SU-DHL-6 (cell line): ENCODE results near the gene TLCD4.

Source experiments
- H2AFZ ChIP-seq: fragments of 200-600 bp; sonication (generic); 2 replicates; pipeline ENCODE4 v1.6.1; 2014; ENCODE audit warnings: low read depth, mild to moderate bottlenecking, moderate library complexity, mixed read lengths, antibody characterized with exemption, low read length; ENCODE audit not compliant: severe bottlenecking
- H3F3A ChIP-seq: fragments of 200-600 bp; shearing (Covaris generic); 2 replicates; pipeline ENCODE4 v1.6.0; 2016; ENCODE audit warnings: antibody characterized with exemption, mild to moderate bottlenecking; ENCODE audit not compliant: insufficient read depth
- H3K27ac ChIP-seq: fragments of 200-600 bp; sonication (generic); 2 replicates; pipeline ENCODE4 v1.5.1; 2016; ENCODE audit warnings: low read depth, mild to moderate bottlenecking, low read length, moderate library complexity, mixed read lengths
- H3K27me3 ChIP-seq: fragments of 200-600 bp; sonication (generic), shearing (Covaris generic); 2 replicates; pipeline ENCODE4 v1.6.0; 2014; ENCODE audit warnings: mild to moderate bottlenecking, low read length
- H3K36me3 ChIP-seq: fragments of 200-600 bp; sonication (generic); 2 replicates; pipeline ENCODE4 v1.6.1; 2014; ENCODE audit warnings: mild to moderate bottlenecking, low read length, mixed read lengths
- H3K4me2 ChIP-seq: fragments of 300-600, 200-600 bp; shearing (Covaris generic), sonication (generic); 2 replicates; pipeline ENCODE4 v1.6.0; 2014; ENCODE audit warnings: low read length, low read depth, mild to moderate bottlenecking; ENCODE audit not compliant: poor library complexity, severe bottlenecking
- H3K4me3 ChIP-seq: fragments of 200-600 bp; sonication (generic); 2 replicates; pipeline ENCODE4 v1.5.1; 2014; ENCODE audit warnings: antibody characterized with exemption, low read length, mild to moderate bottlenecking, mixed read lengths; ENCODE audit not compliant: insufficient read depth, poor library complexity, severe bottlenecking
- H3K79me2 ChIP-seq: fragments of 200-600 bp; sonication (generic); 2 replicates; pipeline ENCODE4 v1.6.1; 2014; ENCODE audit warnings: mild to moderate bottlenecking, low read length, moderate library complexity; ENCODE audit not compliant: insufficient read depth
- H3K9ac ChIP-seq: fragments of 200-600 bp; sonication (generic); 2 replicates; pipeline ENCODE4 v1.7.0; 2014; ENCODE audit warnings: mild to moderate bottlenecking, low read length
- H3K9me2 ChIP-seq: fragments of 200-600 bp; sonication (generic); replicated peaks from 2 replicates; pipeline ENCODE4 v1.6.1; 2014; ENCODE audit warnings: low read length; ENCODE audit not compliant: insufficient read depth
- H3K9me3 ChIP-seq: fragments of 200-600 bp; sonication (generic); 2 replicates; pipeline ENCODE4 v1.6.1; 2014; ENCODE audit warnings: low read length, mixed read lengths; ENCODE audit not compliant: insufficient read depth
- H4K20me1 ChIP-seq: fragments of 200-600 bp; sonication (generic); 2 replicates; pipeline ENCODE4 v1.6.1; 2014; ENCODE audit warnings: low read depth, mild to moderate bottlenecking, antibody characterized with exemption, low read length, moderate library complexity, mixed read lengths
- EZH2phosphoT487 ChIP-seq: fragments of 200-600 bp; sonication (generic), shearing (Covaris generic); conservative IDR thresholded peaks from 2 replicates; pipeline ENCODE4 v1.6.1; 2018; ENCODE audit warnings: mild to moderate bottlenecking, antibody characterized with exemption, low read length, moderate library complexity, mixed read lengths
- TF ChIP-seq, protein P1 (sequence below): fragments of 200-600 bp; sonication (generic); IDR thresholded peaks from one replicate; pipeline ENCODE4 v1.5.1; 2017; ENCODE audit warnings: antibody characterized with exemption, mild to moderate bottlenecking, low read length, moderate library complexity; ENCODE audit not compliant: insufficient read depth, poor library complexity, severe bottlenecking

Gene TLCD4

DNA sequence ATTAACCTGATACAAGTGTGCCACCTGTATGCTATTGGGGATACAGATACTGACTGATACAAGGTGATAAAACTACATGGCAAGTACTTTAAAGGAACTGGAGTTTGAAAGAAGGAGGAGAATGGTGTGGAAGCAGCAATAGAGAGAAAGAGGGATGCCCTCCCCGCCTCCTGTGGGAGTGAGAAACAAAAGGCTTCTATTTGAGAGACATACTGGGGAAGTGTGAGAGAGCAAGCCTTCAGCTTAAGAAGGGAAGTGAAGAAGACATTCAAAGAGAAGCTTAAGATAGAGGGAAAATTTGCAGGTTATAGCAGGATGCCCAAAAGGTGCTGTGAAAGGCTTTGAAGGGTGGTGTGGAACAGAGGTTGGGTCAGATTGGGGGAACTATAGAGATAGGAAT lies 36.7 kb upstream of the TLCD4 start:
- no peak overlapping the region for H2AFZ ChIP-seq

DNA sequence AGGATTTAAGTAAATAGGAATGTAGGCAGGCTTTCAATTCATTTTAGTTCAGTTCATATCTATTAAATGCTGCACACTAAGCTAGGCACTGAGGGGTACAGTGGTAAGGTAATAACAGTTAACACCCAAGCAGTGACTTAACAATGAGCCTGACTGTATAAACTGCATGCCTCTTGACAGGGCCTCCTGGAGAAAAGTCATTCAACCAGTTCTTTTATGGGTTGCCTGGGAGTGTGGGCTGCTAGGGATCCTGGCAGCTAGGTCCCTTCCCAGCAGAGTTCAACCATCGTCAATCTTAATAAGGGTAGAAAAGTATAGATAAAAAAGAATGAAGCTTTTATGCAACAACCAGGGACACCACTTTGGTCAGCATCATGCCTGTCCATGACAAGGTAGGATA lies 36.3 kb upstream of the TLCD4 start:
- no peak overlapping the region for H3K4me2 ChIP-seq
- no peak overlapping the region for H3K4me3 ChIP-seq
- no peaks in the 10 kb centered on the region for H3K79me2 ChIP-seq
- H3K9me2 ChIP-seq: no peaks in the 10 kb centered on the region
- no peak overlapping the region for H3K9ac ChIP-seq
- no peak overlapping the region for H3K27ac ChIP-seq
- TF ChIP-seq, protein P1, sequence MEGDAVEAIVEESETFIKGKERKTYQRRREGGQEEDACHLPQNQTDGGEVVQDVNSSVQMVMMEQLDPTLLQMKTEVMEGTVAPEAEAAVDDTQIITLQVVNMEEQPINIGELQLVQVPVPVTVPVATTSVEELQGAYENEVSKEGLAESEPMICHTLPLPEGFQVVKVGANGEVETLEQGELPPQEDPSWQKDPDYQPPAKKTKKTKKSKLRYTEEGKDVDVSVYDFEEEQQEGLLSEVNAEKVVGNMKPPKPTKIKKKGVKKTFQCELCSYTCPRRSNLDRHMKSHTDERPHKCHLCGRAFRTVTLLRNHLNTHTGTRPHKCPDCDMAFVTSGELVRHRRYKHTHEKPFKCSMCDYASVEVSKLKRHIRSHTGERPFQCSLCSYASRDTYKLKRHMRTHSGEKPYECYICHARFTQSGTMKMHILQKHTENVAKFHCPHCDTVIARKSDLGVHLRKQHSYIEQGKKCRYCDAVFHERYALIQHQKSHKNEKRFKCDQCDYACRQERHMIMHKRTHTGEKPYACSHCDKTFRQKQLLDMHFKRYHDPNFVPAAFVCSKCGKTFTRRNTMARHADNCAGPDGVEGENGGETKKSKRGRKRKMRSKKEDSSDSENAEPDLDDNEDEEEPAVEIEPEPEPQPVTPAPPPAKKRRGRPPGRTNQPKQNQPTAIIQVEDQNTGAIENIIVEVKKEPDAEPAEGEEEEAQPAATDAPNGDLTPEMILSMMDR: no peak
- no peak for TF ChIP-seq EZH2phosphoT487
- H3K36me3 ChIP-seq: no peaks in the 10 kb centered on the region
- no peaks in the 10 kb centered on the region for H3K27me3 ChIP-seq
- no peaks in the 10 kb centered on the region for H3F3A ChIP-seq
- no peaks in the 10 kb centered on the region for H4K20me1 ChIP-seq
- no peak overlapping the region for H2AFZ ChIP-seq
- no peaks in the 10 kb centered on the region for H3K9me3 ChIP-seq

More for the DNA sequence above, 36.7 kb upstream of the TLCD4 start:
- Histone ChIP-seq H3K9me2 (no peaks in the 10 kb centered on the region), H3K27me3 (no peaks in the 10 kb centered on the region), H4K20me1 (no peaks in the 10 kb centered on the region), H3K4me3 (no peak overlapping the region), H3K9me3 (no peaks in the 10 kb centered on the region), H3K9ac (no peak overlapping the region), H3K4me2 (no peak overlapping the region), H3K36me3 (no peaks in the 10 kb centered on the region), H3F3A (no peaks in the 10 kb centered on the region), H3K27ac (no peak overlapping the region), H3K79me2 (no peaks in the 10 kb centered on the region)
- TF ChIP-seq, protein P1: no peak
- TF ChIP-seq EZH2phosphoT487: no peak

DNA sequence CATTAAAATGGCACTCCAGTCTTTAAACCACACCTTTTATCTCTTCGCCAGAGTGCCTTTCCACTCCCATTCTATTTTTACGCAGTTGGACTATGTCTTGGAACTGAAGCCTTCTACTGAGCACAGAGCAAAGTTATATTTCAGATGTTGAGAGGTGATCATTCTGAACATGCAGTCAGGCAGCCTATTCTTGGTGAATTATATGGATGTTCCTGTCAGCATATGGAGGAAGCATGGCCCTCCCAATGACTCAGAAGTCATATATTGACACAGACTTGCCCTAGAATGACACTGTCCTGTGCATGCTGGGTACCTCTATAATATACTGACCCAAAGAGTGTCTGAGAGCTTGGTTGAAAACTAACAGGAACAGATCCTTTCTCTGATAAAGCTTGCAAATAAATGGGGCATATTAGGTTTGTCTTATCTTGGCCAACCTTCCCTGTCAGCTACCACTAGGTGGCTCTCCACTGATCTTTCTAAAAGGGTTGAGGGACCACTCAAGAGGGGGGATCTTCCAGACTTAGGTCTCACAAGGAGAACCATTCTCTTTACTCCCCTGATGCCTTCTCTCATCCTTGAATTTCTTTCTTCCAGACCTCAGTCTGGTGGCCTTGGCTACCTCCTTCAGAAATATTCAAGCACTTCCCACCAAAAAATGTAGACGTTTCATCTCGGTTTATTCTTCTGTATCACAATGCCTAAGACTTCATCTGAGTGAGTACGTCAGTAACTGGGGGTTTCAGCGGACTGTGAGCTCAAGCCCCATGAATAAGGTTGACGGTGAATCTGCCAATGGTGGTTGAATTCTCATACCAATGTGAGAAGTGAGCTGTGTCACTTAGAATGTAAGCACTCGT lies 32.6 kb upstream of the TLCD4 start:
- H3K9ac ChIP-seq: no peak overlapping the region

More for the DNA sequence above, 32.6 kb upstream of the TLCD4 start:
- H3K36me3 ChIP-seq: no peaks in the 10 kb centered on the region
- no peak for TF ChIP-seq EZH2phosphoT487
- TF ChIP-seq, protein P1: peak; percentile 70
- no peaks in the 10 kb centered on the region for H3K9me3 ChIP-seq
- no peaks in the 10 kb centered on the region for H3K27me3 ChIP-seq
- no peaks in the 10 kb centered on the region for H3K9me2 ChIP-seq
- H2AFZ ChIP-seq: no peak overlapping the region
- no peak overlapping the region for H3K4me2 ChIP-seq
- H3F3A ChIP-seq: no peaks in the 10 kb centered on the region
- H4K20me1 ChIP-seq: no peaks in the 10 kb centered on the region
- H3K27ac ChIP-seq: no peak overlapping the region
- H3K4me3 ChIP-seq: no peak overlapping the region
- no peaks in the 10 kb centered on the region for H3K79me2 ChIP-seq
